H1 (cell line): ENCODE results near the gene CUX1. TPM values are rescaled to one million over a fixed set of nuclear protein-coding genes. Genes with fewer than 3 reads are reported as not detected.

ENCODE experiments used
- CTCF ChIA-PET: fragments of 300-600 bp; sonication (Branson Sonifier 250); formaldehyde crosslinking; loops from one replicate; lab custom pipeline; 2021; ENCODE audit not compliant: partially characterized antibody; lab: Charles Lee
- POLR2A ChIA-PET: fragments of 300-600 bp; sonication (Branson Sonifier 250); formaldehyde crosslinking; loops from one replicate; lab custom pipeline; 2021; ENCODE audit warnings: inconsistent platforms; ENCODE audit not compliant: partially characterized antibody; lab: Charles Lee
- DNase-seq, 2 experiments: peaks; one replicate each; pipeline versions ENCODE4 v3.0.0 to v3.0.0-alpha.2; 2010 to 2022; ENCODE audit warnings: low spot score in 2 of 2, low read depth in 1 of 2, mixed read lengths in 1 of 2
- FAIRE-seq: peaks from 2 replicates; lab custom pipeline; 2011; peaks lifted over from hg19 to GRCh38; lab: Jason Lieb, UNC
- H2AFZ ChIP-seq: 2 replicates; pipeline ENCODE4 v1.8.1; 2012; ENCODE audit warnings: low read length, inconsistent platforms
- H2AK5ac ChIP-seq: 2 replicates; pipeline ENCODE4 v1.6.1; 2013; ENCODE audit warnings: low read depth, low read length
- H2BK120ac ChIP-seq: replicated peaks from 2 replicates; pipeline ENCODE3; 2013; ENCODE audit warnings: low read depth, low read length, inconsistent platforms
- H2BK12ac ChIP-seq: 2 replicates; pipeline ENCODE4 v1.6.1; 2013; ENCODE audit warnings: low read depth, low read length
- H2BK15ac ChIP-seq: 2 replicates; pipeline ENCODE4 v1.6.1; 2013; ENCODE audit warnings: low read length
- H2BK20ac ChIP-seq: 2 replicates; pipeline ENCODE4 v1.6.1; 2013; ENCODE audit warnings: low read length
- H2BK5ac ChIP-seq: 2 replicates; pipeline ENCODE4 v1.6.1; 2013; ENCODE audit warnings: low read depth, low read length
- H3K14ac ChIP-seq: 2 replicates; pipeline ENCODE4 v1.6.1; 2013; ENCODE audit warnings: inconsistent platforms; ENCODE audit not compliant: insufficient read length
- H3K18ac ChIP-seq: 2 replicates; pipeline ENCODE4 v1.6.1; 2013; ENCODE audit warnings: low read length; ENCODE audit errors: extremely low read depth
- H3K23ac ChIP-seq: 2 replicates; pipeline ENCODE4 v1.6.1; 2013; ENCODE audit warnings: inconsistent platforms; ENCODE audit not compliant: insufficient read length
- H3K23me2 ChIP-seq: 2 replicates; pipeline ENCODE4 v1.6.1; 2013; ENCODE audit warnings: low read depth, low read length
- H3K27ac ChIP-seq: 2 replicates; pipeline ENCODE4 v1.6.1; 2011; ENCODE audit warnings: low read depth, low read length, inconsistent platforms
- H3K27me3 ChIP-seq, 4 experiments: replicated peaks in 1 of 4; 1 replicate in 1 of 4; 2 replicates in 3 of 4; pipeline versions ENCODE4 v1.6.1 to v1.8.1; 2011 to 2013; ENCODE audit warnings: low read length in 3 of 4, mild to moderate bottlenecking in 3 of 4, inconsistent platforms in 2 of 4, mixed read lengths in 2 of 4, moderate library complexity in 1 of 4; ENCODE audit not compliant: control insufficient read depth in 3 of 4, insufficient read depth in 3 of 4; ENCODE audit errors: extremely low read depth in 1 of 4
- H3K36me3 ChIP-seq, 4 experiments: 2 replicates each; pipeline versions ENCODE4 v1.6.1 to v1.8.1; 2011 to 2013; ENCODE audit warnings: mild to moderate bottlenecking in 4 of 4, low read length in 3 of 4, moderate library complexity in 2 of 4, control low read depth in 1 of 4, inconsistent platforms in 1 of 4; ENCODE audit not compliant: insufficient read depth in 4 of 4, control insufficient read depth in 2 of 4
- H3K4ac ChIP-seq: replicated peaks from 2 replicates; pipeline ENCODE3; 2013; ENCODE audit warnings: low read length, low read depth, mixed read lengths, inconsistent platforms; ENCODE audit not compliant: insufficient read length
- H3K4me1 ChIP-seq, 4 experiments: replicated peaks in 1 of 4; 1 replicate in 1 of 4; 2 replicates in 3 of 4; pipeline versions ENCODE4 v1.6.1 to v1.8.1; 2011 to 2013; ENCODE audit warnings: low read length in 3 of 4, inconsistent platforms in 2 of 4, mixed read lengths in 1 of 4; ENCODE audit not compliant: insufficient read depth in 4 of 4, control insufficient read depth in 3 of 4
- H3K4me2 ChIP-seq, 2 experiments: 2 replicates each; pipeline versions ENCODE4 v1.6.1 to v1.8.1; 2011 to 2013; ENCODE audit warnings: low read depth in 2 of 2, low read length in 2 of 2, control low read depth in 1 of 2, inconsistent platforms in 1 of 2, mild to moderate bottlenecking in 1 of 2; ENCODE audit not compliant: insufficient read depth in 1 of 2
- H3K4me3 ChIP-seq, 4 experiments: fragments of 200-600, 300-600 bp in 1 of 4; sonication (generic), shearing (Covaris generic), sonication (Bioruptor Twin) in 1 of 4; 2 replicates each; pipeline versions ENCODE4 v1.5.1 to v1.8.1; 2011 to 2016; ENCODE audit warnings: low read length in 4 of 4, low read depth in 3 of 4, control low read depth in 2 of 4, inconsistent platforms in 2 of 4, mild to moderate bottlenecking in 2 of 4, mixed read lengths in 1 of 4, moderate library complexity in 1 of 4; ENCODE audit not compliant: insufficient read depth in 2 of 4; ENCODE audit errors: extremely low read depth in 1 of 4
- H3K56ac ChIP-seq: replicated peaks from 2 replicates; pipeline ENCODE3; 2013; ENCODE audit warnings: low read depth, mild to moderate bottlenecking, mixed read lengths, low read length, inconsistent platforms; ENCODE audit not compliant: insufficient read length
- H3K79me1 ChIP-seq: 2 replicates; pipeline ENCODE4 v1.6.1; 2013; ENCODE audit warnings: low read depth, low read length, control low read depth
- H3K79me2 ChIP-seq, 2 experiments: 2 replicates each; pipeline versions ENCODE4 v1.6.1 to v1.8.1; 2012 to 2013; ENCODE audit warnings: low read length in 2 of 2, mild to moderate bottlenecking in 2 of 2, inconsistent platforms in 1 of 2; ENCODE audit not compliant: insufficient read depth in 2 of 2, control insufficient read depth in 1 of 2
- H3K9ac ChIP-seq, 4 experiments: replicated peaks in 1 of 4; 1 replicate in 1 of 4; 2 replicates in 3 of 4; pipeline versions ENCODE4 v1.6.1 to v1.8.1; 2011 to 2013; ENCODE audit warnings: low read depth in 3 of 4, low read length in 3 of 4, control low read depth in 2 of 4, mild to moderate bottlenecking in 2 of 4, moderate library complexity in 2 of 4, inconsistent platforms in 1 of 4; ENCODE audit errors: extremely low read depth in 1 of 4
- H3K9me3 ChIP-seq, 2 experiments: 2 replicates each; pipeline versions ENCODE4 v1.6.1 to v1.8.1; 2012 to 2013; ENCODE audit warnings: mild to moderate bottlenecking in 2 of 2, moderate library complexity in 2 of 2, control low read depth in 1 of 2, inconsistent platforms in 1 of 2, low read depth in 1 of 2, low read length in 1 of 2, mixed read lengths in 1 of 2; ENCODE audit not compliant: insufficient read depth in 2 of 2
- H4K20me1 ChIP-seq, 2 experiments: replicated peaks in 1 of 2; 2 replicates each; pipeline versions ENCODE3 to v1.8.1; 2011 to 2013; ENCODE audit warnings: inconsistent platforms in 2 of 2, low read length in 2 of 2, mild to moderate bottlenecking in 1 of 2; ENCODE audit not compliant: insufficient read depth in 2 of 2, control insufficient read depth in 1 of 2
- H4K5ac ChIP-seq: 2 replicates; pipeline ENCODE4 v1.6.1; 2013; ENCODE audit warnings: low read length, low read depth, mixed read lengths, inconsistent platforms; ENCODE audit not compliant: insufficient read length
- H4K8ac ChIP-seq: 2 replicates; pipeline ENCODE4 v1.8.0; 2013; ENCODE audit warnings: mild to moderate bottlenecking, moderate library complexity, low read length, inconsistent platforms; ENCODE audit not compliant: insufficient read depth; ENCODE audit errors: extremely low read depth
- H4K91ac ChIP-seq: replicated peaks from 2 replicates; pipeline ENCODE3; 2013; ENCODE audit warnings: low read length, mixed read lengths, inconsistent platforms; ENCODE audit not compliant: insufficient read length
- CBX5 ChIP-seq: fragments of 300-800, 300-1000 bp; sonication (generic); IDR thresholded peaks from 2 replicates; pipeline ENCODE4 v1.7.1; 2016; ENCODE audit warnings: antibody characterized with exemption, low read length, low read depth
- CEBPB ChIP-seq: IDR thresholded peaks from 2 replicates; pipeline ENCODE4 v1.6.1; 2012; ENCODE audit warnings: low read depth, low read length
- CHD1 ChIP-seq: IDR thresholded peaks from 2 replicates; pipeline ENCODE4 v1.6.1; 2012; ENCODE audit warnings: low read depth, low read length, improper control_type of control experiment
- CHD2 ChIP-seq: IDR thresholded peaks from 2 replicates; pipeline ENCODE4 v1.6.1; 2012; ENCODE audit warnings: low read length, improper control_type of control experiment
- CTBP2 ChIP-seq: IDR thresholded peaks from 2 replicates; pipeline ENCODE4 v1.7.0; 2011; ENCODE audit warnings: borderline replicate concordance, mild to moderate bottlenecking, moderate library complexity, mixed read lengths, low read length; ENCODE audit not compliant: insufficient read depth, insufficient read length
- CTCF ChIP-seq, 3 experiments: IDR thresholded peaks; 1 replicate in 2 of 3; 2 replicates in 1 of 3; pipeline versions ENCODE4 v1.5.1 to v1.6.1; 2011; ENCODE audit warnings: low read length in 3 of 3, mild to moderate bottlenecking in 3 of 3, inconsistent platforms in 2 of 3, low read depth in 1 of 3, moderate library complexity in 1 of 3; ENCODE audit not compliant: insufficient read depth in 1 of 3; ENCODE audit errors: control extremely low read depth in 1 of 3
- JUN ChIP-seq: IDR thresholded peaks from 2 replicates; pipeline ENCODE4 v1.6.1; 2011; ENCODE audit warnings: low read depth, mild to moderate bottlenecking, improper control_type of control experiment, low read length
- PHF8 ChIP-seq: fragments of 200-600 bp; sonication (generic); conservative IDR thresholded peaks from 2 replicates; pipeline ENCODE4 v1.7.1; 2012; ENCODE audit warnings: low read depth, mild to moderate bottlenecking, inconsistent platforms, low read length, moderate library complexity
- YY1 ChIP-seq: IDR thresholded peaks from 2 replicates; pipeline ENCODE4 v1.6.1; 2011; ENCODE audit warnings: low read depth, mild to moderate bottlenecking, low read length
- ZNF274 ChIP-seq: IDR thresholded peaks from 2 replicates; pipeline ENCODE4 v1.7.0; 2012; ENCODE audit warnings: low read length, borderline replicate concordance; ENCODE audit errors: extremely low read depth
- WGBS, 2 experiments: shearing (Covaris generic) in 1 of 2; methylation state at CpG; one replicate each; pipeline versions ENCODE4 v1.1.6 to v1.1.7; 2013 to 2015; ENCODE audit warnings: low lambda C conversion rate in 2 of 2, mixed read lengths in 2 of 2, inconsistent platforms in 1 of 2, low coverage in 1 of 2, missing lambda C conversion rate in 1 of 2; ENCODE audit not compliant: insufficient replicate concordance in 2 of 2, insufficient coverage in 1 of 2, insufficient read length in 1 of 2; ENCODE audit errors: extremely low coverage in 1 of 2, missing lambda C conversion rate in 1 of 2; 5-methylcytosine and 5-hydroxymethylcytosine counted together
- polyA plus RNA-seq, 7 experiments: library from polyadenylated mRNA; depleted of rRNA in 3 of 7; stranded (reverse) in 5 of 7; unstranded in 2 of 7; fragments of >200 nt in 5 of 7; fragments of 200-250 nt in 2 of 7; gene quantifications; 1 replicate in 5 of 7; 2 replicates in 1 of 7; 4 replicates in 1 of 7; pipeline versions ENCODE4 v1.2.1 to v1.2.3, GENCODE V29; 2011 to 2013; ENCODE audit warnings: missing spikeins in 2 of 7, mixed read lengths in 2 of 7
- total RNA-seq: library from RNA; stranded (reverse); fragmentation: NEBNext Ultra II Directional; extraction: Animal tissue kit (Norgen Biotek cat#: 25700); gene quantifications from 2 replicates; pipeline ENCODE4 v1.2.1, GENCODE V29; 2021

The CUX1 gene
- total and polyA plus RNA-seq, 2 of the 8 experiments (the other 6 are each of a cell fraction or from before 2014, with no cell fraction given), result 21.6 to 65.9 TPM

DNA sequence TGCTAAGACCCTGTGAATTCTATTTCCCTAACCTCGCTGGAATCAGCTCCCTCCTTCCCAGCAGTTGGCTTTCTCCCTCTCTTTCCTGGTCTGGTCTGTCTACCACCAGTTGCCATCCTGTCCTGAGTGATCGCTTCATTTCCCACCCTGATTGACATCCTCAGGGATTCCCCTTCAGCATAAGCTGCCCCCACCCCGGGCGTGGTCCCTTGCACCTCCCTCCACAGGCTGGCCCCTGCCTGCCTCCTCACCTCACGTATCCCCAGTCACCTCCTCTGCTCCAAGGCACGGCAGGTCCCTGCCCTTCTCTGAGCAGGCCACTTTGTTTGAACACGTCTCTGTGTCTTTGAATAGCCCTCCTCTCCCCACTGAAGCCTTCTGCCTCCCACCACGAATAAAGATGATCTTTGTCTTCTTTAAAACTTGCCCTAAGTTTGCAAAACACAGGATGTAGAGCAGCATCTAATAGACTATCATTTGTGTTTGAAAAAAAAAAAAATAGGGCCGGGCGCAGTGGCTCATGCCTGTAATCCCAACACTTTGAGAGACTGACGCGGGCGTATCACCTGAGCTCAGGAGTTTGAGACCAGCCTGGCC lies 233.5 kb downstream of the CUX1 start:
- no peak overlapping the region for H2AFZ ChIP-seq
- H3K56ac ChIP-seq, result no peak overlapping the region
- H3K18ac ChIP-seq, result no peak overlapping the region
- H3K4me3 ChIP-seq, result no peak overlapping the region
- H3K9ac ChIP-seq, result no peak overlapping the region
- H3K4ac ChIP-seq, result no peak overlapping the region
- H2BK120ac ChIP-seq, result no peak overlapping the region
- no peak overlapping the region for H4K5ac ChIP-seq
- H3K23ac ChIP-seq, result no peak overlapping the region
- no peak overlapping the region for H3K14ac ChIP-seq
- H4K20me1 ChIP-seq, result peaks cover 4 to 12% of the 10 kb centered on the region in 2 experiments
- no peak overlapping the region for H2BK20ac ChIP-seq
- no peak for FAIRE-seq
- no peaks in the 10 kb centered on the region for H3K4me1 ChIP-seq
- no peak overlapping the region for H3K27ac ChIP-seq
- no peak overlapping the region for H2BK12ac ChIP-seq
- no peak overlapping the region; the same call in 1 of the 2 replicates for H2BK5ac ChIP-seq
- ChIA-PET POLR2A (no interaction called here), CTCF (interaction anchor here (0.6 to 1.4 kb wide), 4 partner anchors 11 to 65 kb away, joined by 3 to 4 read pairs (median 3); no protein-coding TSS in a partner anchor)
- peaks cover 5% of the 10 kb centered on the region; the same call in 1 of the 2 replicates for H3K23me2 ChIP-seq
- DNase-seq, result no peak
- H4K8ac ChIP-seq, result no peak overlapping the region; the same call in 1 of the 2 replicates
- H3K27me3 ChIP-seq, result no peaks in the 10 kb centered on the region
- H3K4me2 ChIP-seq, result no peak overlapping the region
- peaks cover 4% of the 10 kb centered on the region; the same call in 1 of the 2 replicates for H3K79me1 ChIP-seq
- no peaks in the 10 kb centered on the region for H3K36me3 ChIP-seq
- no peak overlapping the region for H4K91ac ChIP-seq
- H3K9me3 ChIP-seq, result peaks cover 4 to 8% of the 10 kb centered on the region in 2 experiments; a peak in 2 of 4 replicates
- H3K79me2 ChIP-seq, result no peaks in the 10 kb centered on the region; a peak in 1 of 4 replicates
- no peak overlapping the region for H2BK15ac ChIP-seq
- no peak overlapping the region for H2AK5ac ChIP-seq
- 83% methylated on average over 13 of the region's 13 CpGs; no CpG with 5 or more reads in 1 of the 2 experiments for WGBS, 2 experiments
- TF ChIP-seq CHD1, result no peak
- no peak for TF ChIP-seq CEBPB
- TF ChIP-seq CTBP2, result no peak
- no peak for TF ChIP-seq CHD2
- TF ChIP-seq CTCF (IDR thresholded peaks at IDR 0.05; ENCODE audit: control extremely low read depth in 1 of 3, insufficient read depth in 1 of 3, low read depth in 1 of 3, low read length in 3 of 3), result no peak
- TF ChIP-seq JUN, result no peak
- TF ChIP-seq PHF8, result no peak
- no peak for TF ChIP-seq YY1
- no peak for TF ChIP-seq CBX5
- no peak for TF ChIP-seq ZNF274
